HG02852 (cell line): ENCODE measurements around the gene ZCCHC24.
A peak's percentile ranks its signal among the peaks of the same experiment; 100 is the strongest.

Experiments
- ATAC-seq: cut with Tn5 transposase; IDR thresholded peaks from one replicate; pipeline ENCODE4 v1.9.1; 2021; ENCODE audit warnings: mild to moderate bottlenecking, moderate library complexity; ENCODE audit not compliant: unreplicated experiment

The ZCCHC24 gene

GRCh38 chr10:79374312-79375191, 70.9 kb downstream of the ZCCHC24 start:
- peak; percentile 55 for ATAC-seq

- ATAC-seq: no peak
These were observed 72.6 kb downstream of the ZCCHC24 start for GRCh38 chr10:79372871-79373270.

GRCh38 chr10:79367426-79368189, 77.8 kb downstream of the ZCCHC24 start:
- no peak for ATAC-seq

- ATAC-seq: no peak
These were observed 83.6 kb downstream of the ZCCHC24 start for GRCh38 chr10:79361726-79362397.

- ATAC-seq: no peak
These were observed 84.7 kb downstream of the ZCCHC24 start for GRCh38 chr10:79360499-79361342.

GRCh38 chr10:79359816-79360498, 85.5 kb downstream of the ZCCHC24 start:
- no peak for ATAC-seq

- peak; percentile 65 for ATAC-seq
These were observed 86.6 kb downstream of the ZCCHC24 start for GRCh38 chr10:79358811-79359210.

GRCh38 chr10:79357180-79357579, 88.2 kb downstream of the ZCCHC24 start:
- no peak for ATAC-seq

- no peak for ATAC-seq
These were observed 89.3 kb downstream of the ZCCHC24 start for GRCh38 chr10:79356104-79356503.

GRCh38 chr10:79355420-79356017, 89.9 kb downstream of the ZCCHC24 start:
- ATAC-seq: no peak

- no peak for ATAC-seq
These were observed 90.8 kb downstream of the ZCCHC24 start for GRCh38 chr10:79354615-79355014.

GRCh38 chr10:79354141-79354540, 91.3 kb downstream of the ZCCHC24 start:
- ATAC-seq: no peak

GRCh38 chr10:79353726-79354125, 91.7 kb downstream of the ZCCHC24 start:
- no peak for ATAC-seq

- ATAC-seq: no peak
These were observed 92.4 kb downstream of the ZCCHC24 start for GRCh38 chr10:79353000-79353406.

- no peak for ATAC-seq
These were observed 93.2 kb downstream of the ZCCHC24 start for GRCh38 chr10:79352035-79352877.

GRCh38 chr10:79351332-79351731, 94.1 kb downstream of the ZCCHC24 start:
- no peak for ATAC-seq

GRCh38 chr10:79350407-79351154, 94.8 kb downstream of the ZCCHC24 start:
- no peak for ATAC-seq
